Measurements from ENCODE around the gene RGS6. TPM values are rescaled to one million over a fixed set of nuclear protein-coding genes. Genes with fewer than 3 reads are reported as not detected.

The RGS6 gene
- polyA plus RNA-seq, 3 donors = not detected

DNA sequence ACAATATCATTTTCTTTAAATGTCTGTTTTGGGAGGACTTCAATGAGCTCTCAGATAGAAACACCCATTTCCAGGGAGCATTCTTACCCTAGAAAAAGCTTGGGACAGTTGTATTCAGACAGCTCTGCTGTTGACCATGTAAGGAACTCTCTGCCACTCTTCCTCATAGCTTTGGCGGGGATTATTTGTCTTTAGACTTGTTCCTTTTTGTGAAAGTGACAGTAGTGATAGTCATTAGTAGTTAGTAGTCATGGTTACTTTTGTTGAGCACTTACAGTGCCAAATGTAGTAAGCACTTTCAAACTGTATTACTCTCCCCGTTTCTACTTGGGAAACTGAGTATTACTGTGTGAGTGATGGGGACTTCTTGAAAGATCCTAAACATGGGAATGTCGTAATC, 167.3 kb downstream of the RGS6 start:
- H3K27ac Mint-ChIP-seq = no peak overlapping the region
- DNase-seq = no peak
- H3K9me3 Mint-ChIP-seq = peaks cover 0 to 3% (median 0%) of the 10 kb centered on the region in 7 donors
- no peak for TF ChIP-seq CTCF (IDR thresholded peaks at IDR 0.05)
- Histone ChIP-seq H2AFZ (ENCODE audit: insufficient read depth, low read depth, low read length, poor library complexity, severe bottlenecking) (no peak overlapping the region), H3K79me2 (ENCODE audit: insufficient read depth, low read length) (no peaks in the 10 kb centered on the region), H3K9me3 (replicated peaks in 1 of 2; ENCODE audit: control insufficient read depth in 1 of 2, insufficient read depth in 1 of 2, low read length in 2 of 2) (no peaks in the 10 kb centered on the region), H4K20me1 (ENCODE audit: insufficient read depth, low read length) (no peaks in the 10 kb centered on the region), H3K27me3 (ENCODE audit: control insufficient read depth in 2 of 2, insufficient read depth in 2 of 2, low read length in 2 of 2) (no peaks in the 10 kb centered on the region), H3K27ac (ENCODE audit: low read depth in 1 of 2, low read length in 2 of 2) (no peak overlapping the region), H3K4me2 (replicated peaks; ENCODE audit: extremely low read depth, low read length, poor library complexity, severe bottlenecking) (no peak overlapping the region), H3K4me3 (replicated peaks in 1 of 3; ENCODE audit: low read depth in 2 of 3, low read length in 3 of 3) (no peak overlapping the region), H3K4me1 (ENCODE audit: control insufficient read depth in 1 of 2, insufficient read depth in 2 of 2, low read length in 2 of 2) (no peaks in the 10 kb centered on the region), H3K9ac (ENCODE audit: insufficient read depth, low read length, poor library complexity, severe bottlenecking) (no peak overlapping the region), H3K36me3 (replicated peaks in 1 of 2; ENCODE audit: control insufficient read depth in 1 of 2, insufficient read depth in 2 of 2, low read length in 2 of 2) (no peaks in the 10 kb centered on the region)
- peaks cover 2% of the 10 kb centered on the region for H3K4me1 Mint-ChIP-seq
- no peak overlapping the region for H3K4me3 Mint-ChIP-seq
- intact Hi-C loops (cut with micrococcal nuclease) = no loop called here
- 100% methylated on average over 1 of the region's 3 CpGs for WGBS (ENCODE audit: insufficient coverage)
- H3K27me3 Mint-ChIP-seq (ENCODE audit: low read depth in 3 of 3) = peaks cover 0 to 1% (median 0%) of the 10 kb centered on the region in 3 donors
- no peaks in the 10 kb centered on the region for H3K36me3 Mint-ChIP-seq

- peak; percentile 76 for TF ChIP-seq CTCF (IDR thresholded peaks at IDR 0.05)
- no peak overlapping the region for H3K4me3 Mint-ChIP-seq
- H3K4me2 ChIP-seq (replicated peaks; ENCODE audit: extremely low read depth, low read length, poor library complexity, severe bottlenecking) = no peak overlapping the region
- H2AFZ ChIP-seq (ENCODE audit: insufficient read depth, low read depth, low read length, poor library complexity, severe bottlenecking) = no peak overlapping the region
- no CpG with 5 or more reads among the region's 12 CpGs for WGBS (ENCODE audit: insufficient coverage)
- peak overlapping the region in 1 of 7 donors; percentile 31 for H3K27ac Mint-ChIP-seq
- intact Hi-C loops (cut with micrococcal nuclease) = no loop called here
- no peaks in the 10 kb centered on the region for H3K36me3 Mint-ChIP-seq
- no peak for DNase-seq
- H3K27me3 Mint-ChIP-seq (ENCODE audit: low read depth in 3 of 3) = peaks cover 0 to 2% (median 1%) of the 10 kb centered on the region in 3 donors
- no peak overlapping the region for H3K27ac ChIP-seq (ENCODE audit: low read depth in 1 of 2, low read length in 2 of 2)
- H3K4me3 ChIP-seq (replicated peaks in 1 of 3; ENCODE audit: low read depth in 2 of 3, low read length in 3 of 3) = no peak overlapping the region
- H3K9ac ChIP-seq (ENCODE audit: insufficient read depth, low read length, poor library complexity, severe bottlenecking) = no peak overlapping the region
- H3K9me3 ChIP-seq (replicated peaks in 1 of 2; ENCODE audit: control insufficient read depth in 1 of 2, insufficient read depth in 1 of 2, low read length in 2 of 2) = no peaks in the 10 kb centered on the region
- H3K36me3 ChIP-seq (replicated peaks in 1 of 2; ENCODE audit: control insufficient read depth in 1 of 2, insufficient read depth in 2 of 2, low read length in 2 of 2) = no peaks in the 10 kb centered on the region
- no peaks in the 10 kb centered on the region for H3K4me1 ChIP-seq (ENCODE audit: control insufficient read depth in 1 of 2, insufficient read depth in 2 of 2, low read length in 2 of 2)
- no peaks in the 10 kb centered on the region for H3K27me3 ChIP-seq (ENCODE audit: control insufficient read depth in 2 of 2, insufficient read depth in 2 of 2, low read length in 2 of 2)
- peaks cover 0 to 5% (median 0%) of the 10 kb centered on the region in 7 donors for H3K9me3 Mint-ChIP-seq
- peaks cover 2% of the 10 kb centered on the region for H3K4me1 Mint-ChIP-seq
- H4K20me1 ChIP-seq (ENCODE audit: insufficient read depth, low read length) = no peaks in the 10 kb centered on the region
- no peaks in the 10 kb centered on the region for H3K79me2 ChIP-seq (ENCODE audit: insufficient read depth, low read length)
Measured at GRCh38 chr14:72104011-72104613, 171.9 kb downstream of the RGS6 start.
